IPS DF 4.7 (cell line): ENCODE results near the gene GPAT3.
"Not testable (repeated sequence)": the region's sequence is repeated elsewhere in the genome, so short reads cannot be mapped to it uniquely, and the experiment has no call there.

Experiments used
- DNase-seq: peaks from one replicate; pipeline ENCODE4 v3.0.0-alpha.2; 2013; ENCODE audit warnings: low spot score; ENCODE audit errors: extremely low read depth

Gene GPAT3

GRCh38 chr4:83548151-83548905 lies 12.4 kb downstream of the GPAT3 start:
- no peak for DNase-seq

GRCh38 chr4:83552083-83552482 lies 16.2 kb downstream of the GPAT3 start:
- no peak for DNase-seq

GRCh38 chr4:83552924-83553323 lies 17.0 kb downstream of the GPAT3 start:
- no peak for DNase-seq

- no peak for DNase-seq
Measured at GRCh38 chr4:83556006-83556707, 20.2 kb downstream of the GPAT3 start.

- no peak for DNase-seq
Measured at GRCh38 chr4:83556816-83557215, 20.9 kb downstream of the GPAT3 start.

- DNase-seq = no peak
Measured at GRCh38 chr4:83558059-83558653, 22.2 kb downstream of the GPAT3 start.

- no peak for DNase-seq
Measured at GRCh38 chr4:83558680-83559079, 22.8 kb downstream of the GPAT3 start.

GRCh38 chr4:83560523-83560922 lies 24.6 kb downstream of the GPAT3 start:
- no peak for DNase-seq

GRCh38 chr4:83561381-83561780 lies 25.5 kb downstream of the GPAT3 start:
- DNase-seq = no peak

GRCh38 chr4:83563998-83564397 lies 28.1 kb downstream of the GPAT3 start:
- no peak for DNase-seq

- no peak for DNase-seq
Measured at GRCh38 chr4:83568062-83568461, 32.2 kb downstream of the GPAT3 start.

- no peak for DNase-seq
Measured at GRCh38 chr4:83569429-83569828, 33.5 kb downstream of the GPAT3 start.

GRCh38 chr4:83569987-83570386 lies 34.1 kb downstream of the GPAT3 start:
- DNase-seq = no peak

- no peak for DNase-seq
Measured at GRCh38 chr4:83572848-83573247, 36.9 kb downstream of the GPAT3 start.

- no peak for DNase-seq
Measured at GRCh38 chr4:83574247-83574646, 38.3 kb downstream of the GPAT3 start.

GRCh38 chr4:83576237-83576636 lies 40.3 kb downstream of the GPAT3 start:
- DNase-seq = not testable (repeated sequence)

- DNase-seq = no peak
Measured at GRCh38 chr4:83581411-83582288, 45.7 kb downstream of the GPAT3 start.

GRCh38 chr4:83582289-83582785 lies 46.4 kb downstream of the GPAT3 start:
- no peak for DNase-seq

- no peak for DNase-seq
Measured at GRCh38 chr4:83585982-83586508, 50.1 kb downstream of the GPAT3 start.

- DNase-seq = no peak
Measured at GRCh38 chr4:83589279-83589678, 53.4 kb downstream of the GPAT3 start.

GRCh38 chr4:83591056-83591455 lies 55.1 kb downstream of the GPAT3 start:
- no peak for DNase-seq
